GM19455 (cell line): ENCODE measurements around the gene FAM229B.

Experiments
- ATAC-seq: cut with Tn5 transposase; IDR thresholded peaks from one replicate; pipeline ENCODE4 v1.9.1; 2021; ENCODE audit not compliant: unreplicated experiment

Gene FAM229B

GRCh38 chr6:112139052-112139451, 51.7 kb downstream of the FAM229B start:
- no peak for ATAC-seq

- ATAC-seq, result no peak
Measured at GRCh38 chr6:112141707-112142106, 54.3 kb downstream of the FAM229B start.

- ATAC-seq, result no peak
Measured at GRCh38 chr6:112144145-112144926, 56.9 kb downstream of the FAM229B start.

GRCh38 chr6:112145080-112145573, 57.7 kb downstream of the FAM229B start:
- no peak for ATAC-seq

GRCh38 chr6:112148103-112148502, 60.7 kb downstream of the FAM229B start:
- no peak for ATAC-seq

- no peak for ATAC-seq
Measured at GRCh38 chr6:112149236-112149635, 61.8 kb downstream of the FAM229B start.

GRCh38 chr6:112149719-112150263, 62.4 kb downstream of the FAM229B start:
- no peak for ATAC-seq

- ATAC-seq, result no peak
Measured at GRCh38 chr6:112150363-112150762, 63.0 kb downstream of the FAM229B start.
